Progenitor cell of endocrine pancreas (in vitro differentiated cells): ENCODE data around the gene STK11IP. TPM values are rescaled to one million over a fixed set of nuclear protein-coding genes. Genes with fewer than 3 reads are reported as not detected.

Source experiments
- DNase-seq: peaks from one replicate; pipeline ENCODE4 v3.0.0; 2021; ENCODE audit warnings: low spot score; ENCODE audit not compliant: unreplicated experiment
- H3K27ac Mint-ChIP-seq: 2 replicates; pipeline ENCODE4 v1.8.0; 2021; ENCODE audit warnings: mild to moderate bottlenecking, moderate library complexity, mixed read lengths
- H3K27me3 Mint-ChIP-seq: 2 replicates; pipeline ENCODE4 v1.8.0; 2021; ENCODE audit warnings: mixed read lengths
- H3K36me3 Mint-ChIP-seq: 2 replicates; pipeline ENCODE4 v1.8.0; 2022; ENCODE audit warnings: mixed read lengths; ENCODE audit not compliant: insufficient read depth
- H3K4me1 Mint-ChIP-seq: 2 replicates; pipeline ENCODE4 v1.8.0; 2021; ENCODE audit warnings: low read depth, mixed read lengths
- H3K4me3 Mint-ChIP-seq: 2 replicates; pipeline ENCODE4 v1.8.0; 2021; ENCODE audit warnings: low read depth, mild to moderate bottlenecking, moderate library complexity, mixed read lengths
- H3K9me3 Mint-ChIP-seq: 2 replicates; pipeline ENCODE4 v1.8.0; 2021; ENCODE audit warnings: low read depth, mixed read lengths
- CTCF ChIP-seq: fragments of 200-600 bp; sonication (generic); IDR thresholded peaks from one replicate; pipeline ENCODE4 v1.5.0; 2021; ENCODE audit warnings: antibody characterized with exemption, mild to moderate bottlenecking; ENCODE audit not compliant: unreplicated experiment
- total RNA-seq: library from RNA; stranded (reverse); gene quantifications from 2 replicates; pipeline ENCODE4 v1.2.1, GENCODE V29; 2021

STK11IP gene
- total RNA-seq, 1 donor from 2014 or later = 39.7 TPM

- Mint-ChIP-seq H3K9me3 (peaks cover 19% of the 10 kb centered on the region), H3K27ac (no peak overlapping the region), H3K4me1 (no peaks in the 10 kb centered on the region), H3K36me3 (no peaks in the 10 kb centered on the region), H3K27me3 (peaks cover 18% of the 10 kb centered on the region), H3K4me3 (no peak overlapping the region)
- no peak for TF ChIP-seq CTCF
- DNase-seq = no peak
These were observed 58.9 kb downstream of the STK11IP start for GRCh38 chr2:219656526-219656925.

- no peak overlapping the region for H3K27ac Mint-ChIP-seq
- TF ChIP-seq CTCF = no peak
These were observed 60.7 kb downstream of the STK11IP start for GRCh38 chr2:219658196-219658846.

GRCh38 chr2:219658874-219659273 is 61.2 kb downstream of the STK11IP start:
- no peak for TF ChIP-seq CTCF
- Mint-ChIP-seq H3K36me3 (no peaks in the 10 kb centered on the region), H3K9me3 (peaks cover 22% of the 10 kb centered on the region), H3K27ac (no peak overlapping the region), H3K4me1 (peaks cover 5% of the 10 kb centered on the region), H3K4me3 (no peak overlapping the region), H3K27me3 (peaks cover 16% of the 10 kb centered on the region)
- no peak for DNase-seq

More at GRCh38 chr2:219658196-219658846, 60.7 kb downstream of the STK11IP start:
- Mint-ChIP-seq H3K36me3 (no peaks in the 10 kb centered on the region), H3K4me3 (no peak overlapping the region), H3K4me1 (peaks cover 5% of the 10 kb centered on the region), H3K27me3 (peaks cover 16% of the 10 kb centered on the region), H3K9me3 (peaks cover 18% of the 10 kb centered on the region)
- no peak for DNase-seq

- H3K4me1 Mint-ChIP-seq = peaks cover 5% of the 10 kb centered on the region
- no peak overlapping the region for H3K4me3 Mint-ChIP-seq
- H3K36me3 Mint-ChIP-seq = no peaks in the 10 kb centered on the region
- no peak for DNase-seq
- H3K27me3 Mint-ChIP-seq = peaks cover 14% of the 10 kb centered on the region
- H3K9me3 Mint-ChIP-seq = peaks cover 20% of the 10 kb centered on the region
- H3K27ac Mint-ChIP-seq = peak overlapping the region; percentile 31
- no peak for TF ChIP-seq CTCF
These were observed 63.7 kb downstream of the STK11IP start for GRCh38 chr2:219661197-219661954.

- DNase-seq = no peak
- Mint-ChIP-seq H3K9me3 (peaks cover 17% of the 10 kb centered on the region), H3K4me3 (no peak overlapping the region), H3K27ac (peak overlapping the region; percentile 31), H3K4me1 (peaks cover 5% of the 10 kb centered on the region), H3K36me3 (no peaks in the 10 kb centered on the region), H3K27me3 (peaks cover 12% of the 10 kb centered on the region)
- TF ChIP-seq CTCF = no peak
These were observed 64.3 kb downstream of the STK11IP start for GRCh38 chr2:219661955-219662395.
